OCI-LY3 (cell line): ENCODE data around the gene SPOCK1.

ENCODE experiments used
- H2AFZ ChIP-seq: fragments of 200-600, 300-600 bp; shearing (Covaris generic); 2 replicates; pipeline ENCODE4 v1.6.0; 2014; ENCODE audit warnings: antibody characterized with exemption, low read depth, low read length
- H3K27ac ChIP-seq: fragments of 200-600, 300-600 bp; sonication (generic); 2 replicates; pipeline ENCODE4 v1.5.1; 2014; ENCODE audit warnings: mild to moderate bottlenecking, low read length, moderate library complexity, mixed read lengths
- H3K27me3 ChIP-seq: fragments of 200-600, 300-600 bp; sonication (generic); 2 replicates; pipeline ENCODE4 v1.6.1; 2014; ENCODE audit warnings: low read depth, low read length, mixed read lengths
- H3K36me3 ChIP-seq: fragments of 200-600, 300-600 bp; sonication (generic); replicated peaks from 2 replicates; pipeline ENCODE3; 2014; ENCODE audit warnings: low read depth, low read length, mixed read lengths
- H3K4me1 ChIP-seq: fragments of 300-600, 200-600 bp; sonication (generic); 2 replicates; pipeline ENCODE4 v1.6.1; 2014; ENCODE audit warnings: low read length, mixed read lengths
- H3K4me2 ChIP-seq: fragments of 200-600, 300-600 bp; sonication (generic); 2 replicates; pipeline ENCODE4 v1.6.1; 2014; ENCODE audit warnings: low read length, mixed read lengths
- H3K4me3 ChIP-seq: fragments of 300-600, 200-600 bp; sonication (generic); 2 replicates; pipeline ENCODE4 v1.5.1; 2014; ENCODE audit warnings: antibody characterized with exemption, mild to moderate bottlenecking, low read length, moderate library complexity
- H3K79me2 ChIP-seq: fragments of 300-600, 200-600 bp; shearing (Covaris generic); 2 replicates; pipeline ENCODE4 v1.6.1; 2014; ENCODE audit warnings: mild to moderate bottlenecking, low read length, mixed read lengths
- H3K9ac ChIP-seq: fragments of 300-600, 200-600 bp; shearing (Covaris generic); 2 replicates; pipeline ENCODE4 v1.6.0; 2014; ENCODE audit warnings: mild to moderate bottlenecking, low read length, moderate library complexity
- H3K9me3 ChIP-seq: fragments of 200-600, 300-600 bp; shearing (Covaris generic); 2 replicates; pipeline ENCODE4 v1.6.1; 2014; ENCODE audit warnings: low read length, mixed read lengths; ENCODE audit not compliant: insufficient read depth
- H4K20me1 ChIP-seq: fragments of 200-600, 300-600 bp; sonication (generic); 2 replicates; pipeline ENCODE4 v1.6.1; 2016; ENCODE audit warnings: low read length, mixed read lengths; ENCODE audit not compliant: insufficient read depth
- EZH2phosphoT487 ChIP-seq: fragments of 200-600 bp; shearing (Covaris generic); IDR thresholded peaks from 2 replicates; pipeline ENCODE4 v1.6.1; 2018; ENCODE audit warnings: antibody characterized with exemption, mixed run types, low read depth
- TF ChIP-seq, protein P1 (sequence below): fragments of 200-600, 300-600 bp; sonication (generic); IDR thresholded peaks from 2 replicates; pipeline ENCODE4 v1.5.1; 2014; ENCODE audit warnings: antibody characterized with exemption, low read length, low read depth

The SPOCK1 gene

DNA sequence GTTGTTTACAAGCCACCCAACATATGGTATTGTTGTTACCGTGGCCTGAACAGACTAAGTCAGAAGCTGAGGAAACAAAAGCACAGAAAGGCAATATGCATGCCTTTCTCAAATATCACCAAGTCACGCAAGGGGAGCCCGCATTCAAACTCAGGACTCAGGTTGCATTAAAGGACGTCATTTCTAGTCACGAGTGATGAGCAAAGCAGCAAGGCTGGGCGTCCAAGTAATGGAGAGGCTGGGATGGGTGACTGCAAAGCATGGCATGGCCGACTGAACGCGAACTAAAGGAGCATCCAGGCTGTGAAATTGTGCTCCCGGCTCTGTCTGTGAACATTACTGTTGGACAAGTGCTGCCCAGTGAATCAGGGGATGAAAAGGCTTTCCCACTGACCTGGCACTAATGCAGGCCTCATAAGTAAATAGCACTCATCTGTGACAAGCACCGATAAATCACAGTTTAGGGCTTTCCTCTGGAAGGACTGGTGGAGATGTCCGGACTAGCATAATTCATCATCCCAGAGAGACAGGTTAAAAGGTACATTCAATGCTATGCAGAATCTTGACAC lies 202.8 kb downstream of the SPOCK1 start:
- H3K9ac ChIP-seq: no peak overlapping the region
- no peak overlapping the region for H3K27ac ChIP-seq
- no peak overlapping the region for H3K4me3 ChIP-seq
- no peaks in the 10 kb centered on the region for H3K79me2 ChIP-seq
- TF ChIP-seq, protein P1, sequence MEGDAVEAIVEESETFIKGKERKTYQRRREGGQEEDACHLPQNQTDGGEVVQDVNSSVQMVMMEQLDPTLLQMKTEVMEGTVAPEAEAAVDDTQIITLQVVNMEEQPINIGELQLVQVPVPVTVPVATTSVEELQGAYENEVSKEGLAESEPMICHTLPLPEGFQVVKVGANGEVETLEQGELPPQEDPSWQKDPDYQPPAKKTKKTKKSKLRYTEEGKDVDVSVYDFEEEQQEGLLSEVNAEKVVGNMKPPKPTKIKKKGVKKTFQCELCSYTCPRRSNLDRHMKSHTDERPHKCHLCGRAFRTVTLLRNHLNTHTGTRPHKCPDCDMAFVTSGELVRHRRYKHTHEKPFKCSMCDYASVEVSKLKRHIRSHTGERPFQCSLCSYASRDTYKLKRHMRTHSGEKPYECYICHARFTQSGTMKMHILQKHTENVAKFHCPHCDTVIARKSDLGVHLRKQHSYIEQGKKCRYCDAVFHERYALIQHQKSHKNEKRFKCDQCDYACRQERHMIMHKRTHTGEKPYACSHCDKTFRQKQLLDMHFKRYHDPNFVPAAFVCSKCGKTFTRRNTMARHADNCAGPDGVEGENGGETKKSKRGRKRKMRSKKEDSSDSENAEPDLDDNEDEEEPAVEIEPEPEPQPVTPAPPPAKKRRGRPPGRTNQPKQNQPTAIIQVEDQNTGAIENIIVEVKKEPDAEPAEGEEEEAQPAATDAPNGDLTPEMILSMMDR: no peak
- TF ChIP-seq EZH2phosphoT487: no peak
- H3K4me2 ChIP-seq: no peak overlapping the region
- H3K4me1 ChIP-seq: no peaks in the 10 kb centered on the region
- H3K9me3 ChIP-seq: no peaks in the 10 kb centered on the region
- 0 out of 2 replicates have a peak, but pooled peaks cover 2% of the 10 kb centered on the region for H3K27me3 ChIP-seq
- no peaks in the 10 kb centered on the region for H4K20me1 ChIP-seq
- H3K36me3 ChIP-seq: no peaks in the 10 kb centered on the region
- H2AFZ ChIP-seq: no peak overlapping the region

DNA sequence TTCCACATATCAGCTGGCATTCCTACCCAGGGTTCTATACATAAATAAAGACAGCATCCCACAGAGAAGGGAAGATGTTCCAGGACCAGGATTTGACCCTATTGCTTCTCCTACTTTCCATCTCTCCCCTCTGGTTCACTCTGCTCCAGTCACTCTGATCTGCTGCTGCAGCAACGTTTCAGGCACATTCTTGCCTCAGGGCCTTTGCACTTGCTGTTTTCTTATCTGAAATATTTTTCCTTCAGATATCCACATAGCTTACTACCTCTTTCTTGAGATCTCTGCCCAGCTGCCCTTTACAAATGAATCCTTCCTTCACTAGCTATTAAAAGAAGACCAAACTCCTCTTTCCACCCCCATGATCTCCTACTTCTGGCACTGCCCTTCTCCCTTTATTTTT lies 204.5 kb downstream of the SPOCK1 start:
- Histone ChIP-seq H2AFZ (no peak overlapping the region), H3K36me3 (no peaks in the 10 kb centered on the region), H3K4me2 (no peak overlapping the region), H3K27me3 (0 out of 2 replicates have a peak, but pooled peaks cover 2% of the 10 kb centered on the region), H3K4me1 (no peaks in the 10 kb centered on the region), H3K4me3 (no peak overlapping the region), H4K20me1 (no peaks in the 10 kb centered on the region), H3K9me3 (no peaks in the 10 kb centered on the region), H3K79me2 (no peaks in the 10 kb centered on the region), H3K27ac (no peak overlapping the region), H3K9ac (no peak overlapping the region)
- TF ChIP-seq EZH2phosphoT487: no peak
- TF ChIP-seq, protein P1: no peak

DNA sequence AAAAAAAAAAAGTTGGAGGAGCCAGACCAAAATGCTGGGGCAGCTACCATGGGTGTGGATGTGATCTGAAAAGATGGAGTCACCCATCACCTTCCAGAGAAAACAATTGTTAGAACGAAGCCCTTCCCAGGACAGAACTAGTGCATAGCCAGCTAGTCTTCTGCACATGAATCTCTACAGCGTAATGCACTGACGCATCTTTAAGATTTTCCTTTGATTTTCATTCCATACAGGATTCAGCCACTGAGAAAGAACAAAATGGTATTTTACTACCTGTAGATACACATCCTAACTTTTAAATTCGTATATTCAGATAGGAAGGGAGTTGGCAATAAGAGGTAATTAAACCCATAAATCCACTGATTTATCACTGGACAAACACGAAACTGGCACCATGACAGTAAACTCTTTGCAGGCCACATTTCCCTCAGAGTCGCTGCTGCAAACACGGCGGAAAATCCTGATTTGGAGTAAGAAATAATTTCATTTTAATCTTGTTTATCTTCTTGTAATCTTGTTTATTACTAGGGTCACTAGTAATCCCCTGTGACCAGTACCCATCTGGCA lies 206.6 kb downstream of the SPOCK1 start:
- H3K36me3 ChIP-seq: no peaks in the 10 kb centered on the region
- H3K4me2 ChIP-seq: no peak overlapping the region
- H3K27ac ChIP-seq: no peak overlapping the region
- no peak for TF ChIP-seq EZH2phosphoT487
- TF ChIP-seq, protein P1: no peak
- H3K9me3 ChIP-seq: no peaks in the 10 kb centered on the region
- H3K4me3 ChIP-seq: no peak overlapping the region
- no peaks in the 10 kb centered on the region for H3K4me1 ChIP-seq
- H3K9ac ChIP-seq: no peak overlapping the region
- H2AFZ ChIP-seq: no peak overlapping the region
- no peaks in the 10 kb centered on the region for H4K20me1 ChIP-seq
- H3K27me3 ChIP-seq: 0 out of 2 replicates have a peak, but pooled peaks cover 2% of the 10 kb centered on the region
- no peaks in the 10 kb centered on the region for H3K79me2 ChIP-seq

DNA sequence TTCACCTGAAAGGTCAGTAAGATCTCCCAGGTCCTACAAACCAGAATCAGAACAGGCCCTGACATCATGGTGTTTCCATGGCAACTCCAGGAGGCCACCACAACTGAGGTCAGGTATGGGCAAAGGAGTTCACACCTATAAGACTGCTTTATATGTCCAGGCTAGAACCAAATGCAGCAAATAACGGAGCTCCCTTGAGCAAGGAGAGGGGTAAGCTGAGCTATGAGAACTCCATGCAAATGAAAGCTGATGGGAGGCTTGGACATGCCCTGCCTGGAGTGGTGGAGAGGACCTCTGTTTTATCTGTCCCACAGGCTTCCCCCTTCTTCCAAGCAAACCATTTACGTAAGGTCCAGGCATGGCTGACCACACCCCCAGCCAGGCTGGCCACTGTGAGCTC lies 207.7 kb downstream of the SPOCK1 start:
- Histone ChIP-seq H3K9ac (no peak overlapping the region), H3K36me3 (no peaks in the 10 kb centered on the region), H3K4me2 (no peak overlapping the region), H3K27ac (no peak overlapping the region), H3K4me3 (no peak overlapping the region), H3K27me3 (0 out of 2 replicates have a peak, but pooled peaks cover 2% of the 10 kb centered on the region), H2AFZ (no peak overlapping the region), H4K20me1 (no peaks in the 10 kb centered on the region), H3K9me3 (no peaks in the 10 kb centered on the region), H3K79me2 (no peaks in the 10 kb centered on the region), H3K4me1 (no peaks in the 10 kb centered on the region)
- TF ChIP-seq, protein P1: no peak
- no peak for TF ChIP-seq EZH2phosphoT487
